Activated T-helper 1 cell treated with anti-CD3 and anti-CD28 coated beads, Interleukin-2, amount 50 U/mL, for 16 hours (primary cell): Measurements from ENCODE around the gene RELB.

Source experiments
- DNase-seq, 2 donors: peaks; one replicate each; pipeline ENCODE4 v3.0.0-alpha.2; 2020; ENCODE audit warnings: low read depth in 1 of 2, low spot score in 1 of 2

The RELB gene

DNA sequence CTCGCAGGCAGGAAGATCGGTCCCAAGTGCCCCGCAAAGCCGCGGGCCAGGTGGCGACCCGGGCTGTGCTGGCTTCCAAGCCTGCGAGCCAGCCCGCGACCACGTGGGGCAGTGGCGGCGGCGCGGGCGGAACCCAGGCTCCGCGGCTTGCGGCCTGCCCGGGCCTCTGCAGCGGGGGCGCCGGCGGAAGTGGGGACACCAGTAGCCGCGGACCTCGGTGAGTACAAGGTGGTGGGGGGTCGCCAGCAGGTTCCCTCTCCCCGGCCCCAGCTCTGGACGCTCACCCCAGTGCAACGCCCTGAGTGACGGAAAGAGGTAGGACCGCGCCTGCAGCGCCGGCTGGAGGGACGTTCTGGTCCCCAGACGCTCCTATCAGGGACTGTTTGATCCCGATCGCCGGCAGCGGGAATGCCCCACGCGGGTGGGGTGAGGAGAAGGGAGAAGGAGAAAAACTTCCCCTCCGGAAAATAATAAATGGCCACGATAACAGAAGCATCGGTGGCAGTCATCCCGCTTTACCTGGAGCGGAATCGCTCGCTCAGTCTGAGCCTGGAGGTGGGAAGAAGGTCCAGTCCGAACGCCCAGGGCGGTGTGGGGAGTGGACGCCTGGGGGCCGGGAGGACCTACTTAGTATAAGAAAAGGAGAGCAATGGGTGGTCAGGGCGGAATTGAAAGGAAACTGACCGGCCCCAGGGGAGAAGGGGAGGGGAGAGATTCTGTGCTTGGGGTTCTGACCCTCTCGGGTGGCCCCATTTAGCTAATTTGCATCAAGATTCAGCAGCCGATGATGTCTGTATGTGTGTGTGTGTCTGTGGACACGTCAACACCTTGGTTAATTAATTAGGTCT, 78.0 kb downstream of the RELB start, which contains the start of gene GEMIN7:
Gene GEMIN7 (plus strand): TSS at position 198 of the 848 bp plus-strand sequence. CDS start 10,855 bp downstream, outside the sequence.
- peak; percentile 51 to 75 for DNase-seq

DNA sequence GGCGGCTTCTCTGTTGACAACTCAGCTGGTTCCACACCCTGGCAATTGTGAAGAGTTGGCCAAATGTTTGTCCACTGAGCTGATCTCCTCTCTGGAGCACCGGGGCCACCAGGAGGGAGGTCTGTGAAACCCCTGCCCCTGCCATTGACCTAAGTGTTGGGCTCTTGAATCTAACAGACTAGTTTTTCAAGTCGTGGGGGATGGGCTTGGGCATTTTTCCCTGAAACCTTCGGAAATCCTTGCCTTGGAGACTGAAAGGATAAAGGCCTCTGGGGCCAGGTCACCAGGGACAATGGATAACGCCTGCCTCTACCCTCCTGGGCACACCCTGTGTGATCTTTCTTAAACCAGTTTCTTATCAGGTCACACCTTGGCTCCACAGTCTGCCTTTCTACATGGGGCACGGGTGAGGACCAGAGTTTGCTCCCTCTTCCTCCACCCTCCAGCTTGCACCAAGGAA, 78.7 kb downstream of the RELB start:
- DNase-seq = no peak

DNA sequence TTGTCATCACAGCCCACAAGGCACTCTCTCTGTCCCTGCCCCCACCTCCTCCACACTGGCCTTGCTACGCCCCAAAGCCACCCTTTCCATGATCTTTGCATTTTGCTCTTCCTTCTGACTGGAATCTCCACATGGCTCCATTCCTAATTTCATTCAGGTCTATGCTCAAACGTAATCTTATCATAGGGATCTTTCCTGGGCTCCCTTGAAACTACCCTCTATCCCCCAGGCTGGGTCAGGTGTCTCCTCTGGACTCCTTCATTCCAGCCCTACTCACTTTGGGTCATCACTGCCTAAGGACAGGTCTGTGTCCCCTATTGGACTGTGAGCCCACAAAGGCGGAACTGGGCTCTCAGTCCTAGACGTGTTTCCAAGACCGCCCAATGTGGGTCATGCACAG, 80.9 kb downstream of the RELB start:
- no peak for DNase-seq

DNA sequence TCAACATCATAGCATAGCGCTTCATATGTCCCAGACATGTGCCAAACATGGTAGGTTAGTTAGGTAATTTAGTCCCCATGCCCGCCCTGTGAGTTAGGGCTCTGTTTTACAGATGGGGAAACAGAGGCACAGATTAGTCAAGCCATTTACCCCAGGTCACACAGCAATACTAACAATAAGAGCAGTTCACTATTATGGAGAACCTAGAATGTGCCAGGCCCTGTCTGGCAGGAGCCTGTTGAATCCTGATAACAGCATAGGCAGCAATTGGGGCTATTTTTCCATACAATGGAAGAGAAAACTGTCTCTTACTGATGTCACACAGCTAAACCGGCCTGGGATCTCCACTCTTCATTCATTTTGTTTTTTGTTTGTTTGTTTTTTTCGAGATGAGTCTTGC, 85.2 kb downstream of the RELB start:
- no peak for DNase-seq

DNA sequence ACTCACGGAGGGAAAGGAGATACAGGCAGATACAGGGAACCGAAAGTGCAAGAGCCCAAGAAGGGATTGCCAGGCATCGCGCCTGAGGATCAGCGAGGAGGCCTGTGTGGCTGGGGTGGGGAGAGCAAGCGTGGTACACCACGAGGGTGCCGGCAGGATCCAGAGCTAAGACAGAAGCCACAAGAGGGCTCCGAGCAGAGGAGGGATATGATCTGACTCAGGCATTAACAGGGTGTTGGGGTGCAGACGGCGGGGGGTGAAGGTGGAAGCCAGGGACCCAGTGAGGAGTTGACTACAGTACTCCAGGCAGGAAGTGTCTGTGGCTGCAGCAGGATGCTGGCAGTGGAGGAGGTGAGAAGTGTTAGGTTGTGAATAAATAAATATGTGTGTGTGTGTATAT, 86.3 kb downstream of the RELB start:
- DNase-seq = peak in 1 of 2 donors; percentile 46
